ENCODE results near the gene APOBEC3F.

Gene APOBEC3F

GRCh38 chr22:39094717-39095389 lies 54.2 kb downstream of the APOBEC3F start:
- no peak for TF ChIP-seq CTCF (IDR thresholded peaks at IDR 0.05; ENCODE audit: borderline replicate concordance, insufficient read depth, low read depth, low read length)

GRCh38 chr22:39095971-39096370 lies 55.3 kb downstream of the APOBEC3F start:
- no peak for TF ChIP-seq CTCF (IDR thresholded peaks at IDR 0.05; ENCODE audit: borderline replicate concordance, insufficient read depth, low read depth, low read length)
- no peak overlapping the region for H3K4me3 ChIP-seq (ENCODE audit: low read depth, low read length)

More at GRCh38 chr22:39094717-39095389, 54.2 kb downstream of the APOBEC3F start:
- H3K4me3 ChIP-seq (ENCODE audit: low read depth, low read length), result no peak overlapping the region

GRCh38 chr22:39097098-39098020 lies 56.7 kb downstream of the APOBEC3F start, which contains the start of gene APOBEC3H:
Gene APOBEC3H, plus strand, starts transcription at chr22:39097244. Its CDS starts 3,035 bp downstream, at chr22:39100279.
- TF ChIP-seq CTCF (IDR thresholded peaks at IDR 0.05; ENCODE audit: borderline replicate concordance, insufficient read depth, low read depth, low read length), result no peak
- peak within 1 kb of the TSS; percentile 48 for H3K4me3 ChIP-seq (ENCODE audit: low read depth, low read length)

GRCh38 chr22:39098026-39098425 lies 57.4 kb downstream of the APOBEC3F start:
- TF ChIP-seq CTCF (IDR thresholded peaks at IDR 0.05; ENCODE audit: borderline replicate concordance, insufficient read depth, low read depth, low read length), result no peak
- peak overlapping the region; percentile 48 for H3K4me3 ChIP-seq (ENCODE audit: low read depth, low read length)

- no peak for TF ChIP-seq CTCF (IDR thresholded peaks at IDR 0.05; ENCODE audit: borderline replicate concordance, insufficient read depth, low read depth, low read length)
- no peak overlapping the region for H3K4me3 ChIP-seq (ENCODE audit: low read depth, low read length)
Observed at GRCh38 chr22:39098576-39098975, 57.9 kb downstream of the APOBEC3F start.

- TF ChIP-seq CTCF (IDR thresholded peaks at IDR 0.05; ENCODE audit: borderline replicate concordance, insufficient read depth, low read depth, low read length), result no peak
- no peak overlapping the region for H3K4me3 ChIP-seq (ENCODE audit: low read depth, low read length)
Observed at GRCh38 chr22:39101226-39101625, 60.6 kb downstream of the APOBEC3F start.

All from GM12875 (cell line).